GM18951 (cell line): Measurements from ENCODE around the gene NUP98.
A peak's percentile ranks its signal among the peaks of the same experiment; 100 is the strongest.

Source experiments
- POLR2A ChIP-seq: IDR thresholded peaks from 4 replicates; pipeline ENCODE4 v1.6.1; 2011; ENCODE audit warnings: mild to moderate bottlenecking; ENCODE audit not compliant: insufficient read length, insufficient read depth; ENCODE audit errors: extremely low read depth
- in situ Hi-C: fragments of 300-500 bp; cut with MboI; formaldehyde crosslinking; loops from one replicate; pipeline ENCODE4 v1.12.0; 2022; ENCODE audit warnings: low sequenced_read_pairs, mixed read lengths, inconsistent platforms; ENCODE audit not compliant: unreplicated experiment

The NUP98 gene

GRCh38 chr11:3797329-3798090 is at the start of gene NUP98:
TSS of gene NUP98 (minus strand) at chr11:3797554. CDS start at chr11:3782117, 15,437 bp downstream.
- TF ChIP-seq POLR2A: peak; percentile 95
- in situ Hi-C loops: no loop called here

- no peak for TF ChIP-seq POLR2A
- in situ Hi-C loops: no loop called here
These were observed 48.3 kb upstream of the NUP98 start for GRCh38 chr11:3845670-3846069.

GRCh38 chr11:3845246-3845645 is 47.9 kb upstream of the NUP98 start:
- no peak for TF ChIP-seq POLR2A
- in situ Hi-C loops: no loop called here

- in situ Hi-C loops: no loop called here
- no peak for TF ChIP-seq POLR2A
These were observed 46.0 kb upstream of the NUP98 start for GRCh38 chr11:3843326-3843725.

GRCh38 chr11:3841426-3842350 is 44.3 kb upstream of the NUP98 start:
- peak; percentile 50 for TF ChIP-seq POLR2A
- in situ Hi-C loops: no loop called here

- in situ Hi-C loops: no loop called here
- peak; percentile 72 for TF ChIP-seq POLR2A
These were observed 43.6 kb upstream of the NUP98 start, which contains the start of gene RHOG for GRCh38 chr11:3840870-3841425. TSS of gene RHOG (minus strand) at chr11:3840959. CDS start at chr11:3828138, 12,821 bp downstream.

- no peak for TF ChIP-seq POLR2A
- in situ Hi-C loops: no loop called here
These were observed 42.9 kb upstream of the NUP98 start for GRCh38 chr11:3840004-3840869.

- TF ChIP-seq POLR2A: no peak
These were observed 41.1 kb upstream of the NUP98 start for GRCh38 chr11:3838504-3838903.

GRCh38 chr11:3837793-3838192 is 40.4 kb upstream of the NUP98 start:
- TF ChIP-seq POLR2A: peak; percentile 32
- in situ Hi-C loops: no loop called here

More at GRCh38 chr11:3838504-3838903, 41.1 kb upstream of the NUP98 start:
- in situ Hi-C loops: no loop called here

- in situ Hi-C loops: no loop called here
- no peak for TF ChIP-seq POLR2A
These were observed 39.5 kb upstream of the NUP98 start for GRCh38 chr11:3836903-3837302.

GRCh38 chr11:3835751-3836150 is 38.4 kb upstream of the NUP98 start:
- no peak for TF ChIP-seq POLR2A
- in situ Hi-C loops: no loop called here

GRCh38 chr11:3834664-3835461 is 37.5 kb upstream of the NUP98 start:
- no peak for TF ChIP-seq POLR2A
- in situ Hi-C loops: no loop called here

- in situ Hi-C loops: no loop called here
- TF ChIP-seq POLR2A: no peak
These were observed 37.0 kb upstream of the NUP98 start for GRCh38 chr11:3834349-3834663.
